ENCODE results near the gene NACC1.

Gene NACC1

DNA sequence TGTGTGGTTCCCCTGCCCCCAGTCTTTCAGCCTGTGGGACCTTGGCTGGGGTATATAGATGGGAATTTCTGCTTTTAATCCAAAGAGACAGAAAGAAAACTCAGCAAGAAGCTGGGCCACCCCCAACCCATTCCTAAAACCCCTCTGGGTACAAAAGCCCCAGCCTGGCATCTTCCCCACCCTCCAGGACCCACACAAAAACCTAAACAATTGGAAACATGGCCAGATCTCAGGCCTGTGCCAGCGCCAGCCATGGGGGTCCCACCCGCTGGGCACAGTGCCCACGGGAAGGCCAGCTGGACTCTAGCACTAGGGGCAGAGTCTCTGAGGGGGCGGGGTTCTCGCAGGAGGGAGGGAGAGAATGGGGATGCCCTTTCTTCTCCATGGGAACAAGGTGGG lies 24.0 kb upstream of the NACC1 start:
- ChIA-PET CTCF (interaction anchor here (0.5 to 3.4 kb wide), 17 partner anchors 11 to 770 kb away, joined by 3 to 37 read pairs (median 4); no protein-coding TSS in a partner anchor), POLR2A (ENCODE audit: low non-redundant PET) (no interaction called here)
- TF ChIP-seq, protein P1, sequence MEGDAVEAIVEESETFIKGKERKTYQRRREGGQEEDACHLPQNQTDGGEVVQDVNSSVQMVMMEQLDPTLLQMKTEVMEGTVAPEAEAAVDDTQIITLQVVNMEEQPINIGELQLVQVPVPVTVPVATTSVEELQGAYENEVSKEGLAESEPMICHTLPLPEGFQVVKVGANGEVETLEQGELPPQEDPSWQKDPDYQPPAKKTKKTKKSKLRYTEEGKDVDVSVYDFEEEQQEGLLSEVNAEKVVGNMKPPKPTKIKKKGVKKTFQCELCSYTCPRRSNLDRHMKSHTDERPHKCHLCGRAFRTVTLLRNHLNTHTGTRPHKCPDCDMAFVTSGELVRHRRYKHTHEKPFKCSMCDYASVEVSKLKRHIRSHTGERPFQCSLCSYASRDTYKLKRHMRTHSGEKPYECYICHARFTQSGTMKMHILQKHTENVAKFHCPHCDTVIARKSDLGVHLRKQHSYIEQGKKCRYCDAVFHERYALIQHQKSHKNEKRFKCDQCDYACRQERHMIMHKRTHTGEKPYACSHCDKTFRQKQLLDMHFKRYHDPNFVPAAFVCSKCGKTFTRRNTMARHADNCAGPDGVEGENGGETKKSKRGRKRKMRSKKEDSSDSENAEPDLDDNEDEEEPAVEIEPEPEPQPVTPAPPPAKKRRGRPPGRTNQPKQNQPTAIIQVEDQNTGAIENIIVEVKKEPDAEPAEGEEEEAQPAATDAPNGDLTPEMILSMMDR (conservative IDR thresholded peaks at IDR 0.05; ENCODE audit: low read depth): peak; percentile 46
- H3K27ac ChIP-seq: peak overlapping the region; percentile 72
- no peak for DNase-seq (ENCODE audit: low spot score)

DNA sequence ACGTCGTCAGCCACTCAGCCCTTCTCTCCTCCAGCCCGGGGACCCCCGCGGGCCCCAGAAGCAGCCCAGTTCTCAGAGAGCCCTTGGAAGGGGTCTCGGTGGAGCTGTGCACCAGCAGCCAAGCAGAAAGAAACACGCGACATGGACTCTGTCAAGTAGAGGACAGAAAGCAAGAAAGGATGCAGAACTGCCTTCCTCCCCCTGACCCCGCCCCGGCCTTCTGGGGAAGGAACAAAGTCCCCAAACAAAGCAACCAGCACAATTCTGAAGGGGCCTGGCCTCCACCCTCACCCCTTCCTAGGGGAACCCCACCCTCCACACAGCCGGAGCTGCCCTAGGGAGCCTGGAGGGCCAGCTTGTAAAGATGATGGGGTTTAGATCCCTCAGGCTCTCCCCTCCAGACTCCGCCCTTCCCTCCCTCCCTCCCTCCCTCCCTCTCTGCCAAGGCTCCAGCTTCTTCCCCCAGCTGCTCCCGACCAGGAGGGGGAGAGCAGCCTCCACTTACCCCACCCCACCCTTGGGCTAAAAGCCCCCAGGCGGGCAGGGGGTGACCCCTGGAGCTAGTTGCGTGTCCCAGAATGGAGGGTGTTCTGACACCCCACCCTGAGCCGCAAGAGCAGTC lies 23.2 kb upstream of the NACC1 start:
- peak overlapping the region; percentile 72 for H3K27ac ChIP-seq
- no peak for DNase-seq (ENCODE audit: low spot score)
- CTCF ChIA-PET: interaction anchor here (0.6 to 3.4 kb wide), 7 partner anchors 15 to 182 kb away, joined by 3 to 37 read pairs (median 6); no protein-coding TSS in a partner anchor
- TF ChIP-seq, protein P1 (conservative IDR thresholded peaks at IDR 0.05; ENCODE audit: low read depth): no peak
- POLR2A ChIA-PET (ENCODE audit: low non-redundant PET): no interaction called here

DNA sequence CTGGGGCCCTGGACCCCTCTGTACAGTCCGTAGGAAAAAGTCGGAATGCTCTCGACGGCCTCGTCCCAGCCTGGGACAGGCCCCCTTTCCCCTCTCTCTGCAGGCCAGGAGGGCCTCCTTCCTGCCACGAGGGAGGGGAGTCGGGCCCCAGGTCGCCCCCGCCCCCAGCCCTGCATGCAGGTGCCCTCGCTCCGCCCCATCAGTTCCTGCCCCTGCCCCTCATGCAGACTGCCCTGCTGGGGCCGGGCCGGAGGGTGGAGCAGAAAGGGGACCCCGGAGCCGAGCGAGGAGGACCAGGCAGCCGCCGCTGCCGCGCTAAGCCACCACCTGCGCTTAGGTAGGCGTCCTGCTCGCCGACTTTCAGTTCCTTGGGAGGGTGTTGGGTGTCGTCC lies 22.7 kb upstream of the NACC1 start:
- ChIA-PET POLR2A (ENCODE audit: low non-redundant PET) (no interaction called here), CTCF (interaction anchor here (0.7 to 3.4 kb wide), 4 partner anchors 14 to 181 kb away, joined by 3 to 35 read pairs (median 3); no protein-coding TSS in a partner anchor)
- no peak for DNase-seq (ENCODE audit: low spot score)
- H3K27ac ChIP-seq: peak overlapping the region; percentile 49
- TF ChIP-seq, protein P1 (conservative IDR thresholded peaks at IDR 0.05; ENCODE audit: low read depth): no peak

DNA sequence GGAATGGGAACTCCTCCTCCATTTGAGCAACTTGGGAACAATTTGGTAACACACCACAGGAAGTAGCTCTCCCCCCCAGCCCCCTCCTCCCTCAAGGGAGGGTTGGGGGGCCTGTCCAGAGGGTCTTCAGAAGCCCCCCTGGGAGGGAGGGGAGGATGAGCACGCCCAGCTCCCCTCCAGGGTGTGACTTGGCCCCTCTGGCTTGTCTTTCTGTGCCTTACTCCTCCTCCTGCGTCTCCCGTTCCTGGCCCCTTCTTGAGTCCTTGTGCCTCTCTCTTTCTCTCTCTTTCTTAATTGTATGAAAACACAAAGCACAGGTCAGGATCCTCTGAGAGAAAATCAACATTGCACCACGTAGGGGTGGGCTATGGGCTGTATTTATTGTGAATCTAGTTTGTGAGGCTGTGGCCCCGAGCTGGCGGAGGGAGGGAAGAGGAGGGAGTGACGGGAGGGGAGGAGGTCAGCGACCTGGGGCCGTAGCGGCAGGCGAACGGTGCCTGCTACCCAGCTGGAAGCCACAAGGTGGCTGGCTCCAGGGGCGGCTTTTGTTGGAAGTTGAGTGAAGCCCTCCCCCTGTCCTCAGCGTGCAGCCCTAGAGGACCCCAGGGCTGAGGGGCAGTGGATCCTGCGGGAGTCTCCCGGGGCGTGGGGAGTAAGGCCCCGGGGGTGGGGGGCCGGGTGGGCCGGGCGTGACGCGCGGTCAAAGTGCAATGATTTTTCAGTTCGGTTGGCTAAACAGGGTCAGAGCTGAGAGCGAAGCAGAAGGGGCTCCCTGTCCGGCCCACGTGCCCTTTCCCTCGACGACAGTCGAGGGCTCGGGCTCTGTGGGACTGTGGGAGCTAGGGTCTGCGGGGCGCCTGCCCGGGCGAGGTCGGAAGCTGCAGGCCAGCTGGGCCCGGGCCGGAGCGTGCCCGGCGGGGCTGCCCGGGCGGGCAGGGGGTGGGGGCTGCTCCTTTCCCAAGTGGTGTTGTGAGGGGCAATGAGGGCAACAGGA lies 21.8 kb upstream of the NACC1 start:
- POLR2A ChIA-PET (ENCODE audit: low non-redundant PET): no interaction called here
- H3K27ac ChIP-seq: peak overlapping the region; percentile 49
- TF ChIP-seq, protein P1 (conservative IDR thresholded peaks at IDR 0.05; ENCODE audit: low read depth): no peak
- DNase-seq (ENCODE audit: low spot score): no peak
- CTCF ChIA-PET: interaction anchor here (0.6 to 3.4 kb wide), 5 partner anchors 13 to 707 kb away, joined by 3 to 35 read pairs (median 3); no protein-coding TSS in a partner anchor

DNA sequence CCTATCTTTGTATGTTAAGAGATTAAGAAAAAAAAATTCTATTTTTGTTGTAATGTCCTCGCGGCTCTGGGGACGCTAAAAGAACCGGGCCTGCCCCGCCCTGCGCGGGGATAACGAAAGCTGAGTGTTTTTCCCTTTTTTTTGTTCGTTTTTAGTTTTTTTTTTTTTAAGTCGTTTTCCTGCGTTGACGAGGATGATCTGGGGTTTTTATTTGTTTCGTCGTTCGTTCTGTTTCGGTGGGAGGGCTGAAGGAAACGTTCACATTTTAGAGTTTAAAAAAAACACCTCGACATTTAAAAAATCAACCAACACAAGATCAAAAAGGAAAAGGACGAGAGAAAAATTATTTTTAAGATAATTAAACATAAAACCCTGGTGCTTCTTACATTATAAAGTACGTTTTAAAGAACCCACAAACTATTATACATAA lies 21.0 kb upstream of the NACC1 start:
- no peak overlapping the region for H3K27ac ChIP-seq
- ChIA-PET POLR2A (ENCODE audit: low non-redundant PET) (no interaction called here), CTCF (interaction anchor here (0.6 kb wide), 1 partner anchor 66 kb away, joined by 3 read pairs; no protein-coding TSS in a partner anchor)
- no peak for DNase-seq (ENCODE audit: low spot score)
- TF ChIP-seq, protein P1 (conservative IDR thresholded peaks at IDR 0.05; ENCODE audit: low read depth): no peak

All from RWPE1 (cell line).